ENCODE data around the gene PI16. TPM values are rescaled to one million over a fixed set of nuclear protein-coding genes. Genes with fewer than 3 reads are reported as not detected.

Gene PI16
- total and polyA plus RNA-seq, 2 of the 13 experiments (the other 11 are each of a cell fraction or from before 2014, with no cell fraction given), result not detected

DNA sequence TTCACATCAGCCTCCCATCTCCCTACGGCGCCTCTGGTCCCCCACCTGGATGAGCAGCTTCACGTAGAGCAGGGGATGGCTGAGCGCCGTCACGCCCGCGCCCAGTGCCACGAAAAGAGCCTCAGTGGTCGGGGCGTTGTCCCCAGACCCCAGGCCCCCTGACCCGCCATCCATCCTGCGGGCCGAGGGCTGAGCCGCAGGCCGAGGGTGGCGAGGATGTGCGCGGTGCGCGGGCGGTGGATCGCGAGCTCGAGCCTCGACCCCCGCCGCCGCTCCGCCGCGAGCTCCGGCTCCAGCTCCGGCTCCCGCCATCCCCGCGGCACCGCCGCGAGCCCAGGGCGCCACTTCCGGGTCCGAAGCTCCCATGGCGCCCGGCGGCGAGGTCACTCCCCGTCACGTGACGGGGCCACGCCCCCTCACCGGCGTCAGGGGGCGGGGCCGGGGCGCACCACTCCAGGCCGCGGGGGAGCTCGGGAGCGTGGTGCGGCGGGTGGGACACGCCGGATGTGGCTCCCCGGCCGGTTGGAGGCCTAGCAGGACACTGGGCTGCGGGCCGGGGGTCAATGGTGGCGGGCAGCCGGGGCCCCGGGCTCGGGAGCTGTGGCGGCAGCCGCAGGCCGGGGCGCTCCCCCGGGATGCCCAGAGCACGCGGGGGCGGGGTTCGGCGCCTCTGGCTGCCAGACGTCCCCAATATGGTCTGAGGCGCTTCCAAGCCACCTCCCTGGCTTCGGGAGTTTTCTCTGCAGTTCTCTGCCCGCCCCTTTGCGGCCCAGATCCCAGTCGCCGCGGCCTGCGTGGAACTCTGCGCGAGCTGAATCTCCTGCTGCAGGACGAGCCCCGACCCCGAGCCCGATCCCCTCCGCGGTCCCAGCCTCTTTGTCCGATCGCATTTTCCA lies 31.5 kb downstream of the PI16 start, which contains the start of gene MTCH1 (continued):
- TF ChIP-seq, protein P1, sequence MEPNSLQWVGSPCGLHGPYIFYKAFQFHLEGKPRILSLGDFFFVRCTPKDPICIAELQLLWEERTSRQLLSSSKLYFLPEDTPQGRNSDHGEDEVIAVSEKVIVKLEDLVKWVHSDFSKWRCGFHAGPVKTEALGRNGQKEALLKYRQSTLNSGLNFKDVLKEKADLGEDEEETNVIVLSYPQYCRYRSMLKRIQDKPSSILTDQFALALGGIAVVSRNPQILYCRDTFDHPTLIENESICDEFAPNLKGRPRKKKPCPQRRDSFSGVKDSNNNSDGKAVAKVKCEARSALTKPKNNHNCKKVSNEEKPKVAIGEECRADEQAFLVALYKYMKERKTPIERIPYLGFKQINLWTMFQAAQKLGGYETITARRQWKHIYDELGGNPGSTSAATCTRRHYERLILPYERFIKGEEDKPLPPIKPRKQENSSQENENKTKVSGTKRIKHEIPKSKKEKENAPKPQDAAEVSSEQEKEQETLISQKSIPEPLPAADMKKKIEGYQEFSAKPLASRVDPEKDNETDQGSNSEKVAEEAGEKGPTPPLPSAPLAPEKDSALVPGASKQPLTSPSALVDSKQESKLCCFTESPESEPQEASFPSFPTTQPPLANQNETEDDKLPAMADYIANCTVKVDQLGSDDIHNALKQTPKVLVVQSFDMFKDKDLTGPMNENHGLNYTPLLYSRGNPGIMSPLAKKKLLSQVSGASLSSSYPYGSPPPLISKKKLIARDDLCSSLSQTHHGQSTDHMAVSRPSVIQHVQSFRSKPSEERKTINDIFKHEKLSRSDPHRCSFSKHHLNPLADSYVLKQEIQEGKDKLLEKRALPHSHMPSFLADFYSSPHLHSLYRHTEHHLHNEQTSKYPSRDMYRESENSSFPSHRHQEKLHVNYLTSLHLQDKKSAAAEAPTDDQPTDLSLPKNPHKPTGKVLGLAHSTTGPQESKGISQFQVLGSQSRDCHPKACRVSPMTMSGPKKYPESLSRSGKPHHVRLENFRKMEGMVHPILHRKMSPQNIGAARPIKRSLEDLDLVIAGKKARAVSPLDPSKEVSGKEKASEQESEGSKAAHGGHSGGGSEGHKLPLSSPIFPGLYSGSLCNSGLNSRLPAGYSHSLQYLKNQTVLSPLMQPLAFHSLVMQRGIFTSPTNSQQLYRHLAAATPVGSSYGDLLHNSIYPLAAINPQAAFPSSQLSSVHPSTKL (CRISPR knock-in tag; IDR thresholded peaks at IDR 0.05), result peak; percentile 37; the same call in 1 of the 2 replicates
- no peak for TF ChIP-seq PITX1 (CRISPR knock-in tag; IDR thresholded peaks at IDR 0.05)
- peak; percentile 94 for TF ChIP-seq RBFOX2 (IDR thresholded peaks at IDR 0.05; ENCODE audit: low read depth, low read length)
- peak; percentile 97 for TF ChIP-seq NR2C2 (CRISPR knock-in tag; IDR thresholded peaks at IDR 0.05; ENCODE audit: borderline replicate concordance)
- TF ChIP-seq NR2F6 (IDR thresholded peaks at IDR 0.05), result no peak
- TF ChIP-seq NR2F6 (CRISPR knock-in tag; IDR thresholded peaks at IDR 0.05), result peak; percentile 35; the same call in 1 of the 2 replicates
- peak; percentile 91 for TF ChIP-seq BORCS8-MEF2B (CRISPR knock-in tag; IDR thresholded peaks at IDR 0.05)
- TF ChIP-seq, protein P2, sequence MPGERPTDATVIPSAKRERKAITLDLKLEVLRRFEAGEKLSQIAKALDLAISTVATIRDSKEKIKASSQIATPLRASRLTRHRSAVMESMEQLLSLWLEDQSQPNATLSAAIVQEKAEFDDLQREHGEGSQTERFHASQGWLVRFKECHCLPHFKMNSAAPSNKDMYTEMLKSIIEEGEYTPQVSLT (CRISPR knock-in tag; IDR thresholded peaks at IDR 0.05; ENCODE audit: borderline replicate concordance, low read depth), result no peak; the same call in 1 of the 2 replicates
- no peak for TF ChIP-seq KLF15 (CRISPR knock-in tag; IDR thresholded peaks at IDR 0.05; ENCODE audit: borderline replicate concordance)
- TF ChIP-seq GTF3A (CRISPR knock-in tag; conservative IDR thresholded peaks at IDR 0.05), result peak; percentile 48; the same call in 1 of the 2 replicates
- TF ChIP-seq, protein P3, sequence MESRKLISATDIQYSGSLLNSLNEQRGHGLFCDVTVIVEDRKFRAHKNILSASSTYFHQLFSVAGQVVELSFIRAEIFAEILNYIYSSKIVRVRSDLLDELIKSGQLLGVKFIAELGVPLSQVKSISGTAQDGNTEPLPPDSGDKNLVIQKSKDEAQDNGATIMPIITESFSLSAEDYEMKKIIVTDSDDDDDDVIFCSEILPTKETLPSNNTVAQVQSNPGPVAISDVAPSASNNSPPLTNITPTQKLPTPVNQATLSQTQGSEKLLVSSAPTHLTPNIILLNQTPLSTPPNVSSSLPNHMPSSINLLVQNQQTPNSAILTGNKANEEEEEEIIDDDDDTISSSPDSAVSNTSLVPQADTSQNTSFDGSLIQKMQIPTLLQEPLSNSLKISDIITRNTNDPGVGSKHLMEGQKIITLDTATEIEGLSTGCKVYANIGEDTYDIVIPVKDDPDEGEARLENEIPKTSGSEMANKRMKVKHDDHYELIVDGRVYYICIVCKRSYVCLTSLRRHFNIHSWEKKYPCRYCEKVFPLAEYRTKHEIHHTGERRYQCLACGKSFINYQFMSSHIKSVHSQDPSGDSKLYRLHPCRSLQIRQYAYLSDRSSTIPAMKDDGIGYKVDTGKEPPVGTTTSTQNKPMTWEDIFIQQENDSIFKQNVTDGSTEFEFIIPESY (CRISPR knock-in tag; IDR thresholded peaks at IDR 0.05), result no peak
- TF ChIP-seq FOSL2 (CRISPR knock-in tag; IDR thresholded peaks at IDR 0.05), result no peak
- no peak; the same call in none of the 2 replicates for TF ChIP-seq EED (CRISPR knock-in tag; IDR thresholded peaks at IDR 0.05)
- TF ChIP-seq, protein P4, sequence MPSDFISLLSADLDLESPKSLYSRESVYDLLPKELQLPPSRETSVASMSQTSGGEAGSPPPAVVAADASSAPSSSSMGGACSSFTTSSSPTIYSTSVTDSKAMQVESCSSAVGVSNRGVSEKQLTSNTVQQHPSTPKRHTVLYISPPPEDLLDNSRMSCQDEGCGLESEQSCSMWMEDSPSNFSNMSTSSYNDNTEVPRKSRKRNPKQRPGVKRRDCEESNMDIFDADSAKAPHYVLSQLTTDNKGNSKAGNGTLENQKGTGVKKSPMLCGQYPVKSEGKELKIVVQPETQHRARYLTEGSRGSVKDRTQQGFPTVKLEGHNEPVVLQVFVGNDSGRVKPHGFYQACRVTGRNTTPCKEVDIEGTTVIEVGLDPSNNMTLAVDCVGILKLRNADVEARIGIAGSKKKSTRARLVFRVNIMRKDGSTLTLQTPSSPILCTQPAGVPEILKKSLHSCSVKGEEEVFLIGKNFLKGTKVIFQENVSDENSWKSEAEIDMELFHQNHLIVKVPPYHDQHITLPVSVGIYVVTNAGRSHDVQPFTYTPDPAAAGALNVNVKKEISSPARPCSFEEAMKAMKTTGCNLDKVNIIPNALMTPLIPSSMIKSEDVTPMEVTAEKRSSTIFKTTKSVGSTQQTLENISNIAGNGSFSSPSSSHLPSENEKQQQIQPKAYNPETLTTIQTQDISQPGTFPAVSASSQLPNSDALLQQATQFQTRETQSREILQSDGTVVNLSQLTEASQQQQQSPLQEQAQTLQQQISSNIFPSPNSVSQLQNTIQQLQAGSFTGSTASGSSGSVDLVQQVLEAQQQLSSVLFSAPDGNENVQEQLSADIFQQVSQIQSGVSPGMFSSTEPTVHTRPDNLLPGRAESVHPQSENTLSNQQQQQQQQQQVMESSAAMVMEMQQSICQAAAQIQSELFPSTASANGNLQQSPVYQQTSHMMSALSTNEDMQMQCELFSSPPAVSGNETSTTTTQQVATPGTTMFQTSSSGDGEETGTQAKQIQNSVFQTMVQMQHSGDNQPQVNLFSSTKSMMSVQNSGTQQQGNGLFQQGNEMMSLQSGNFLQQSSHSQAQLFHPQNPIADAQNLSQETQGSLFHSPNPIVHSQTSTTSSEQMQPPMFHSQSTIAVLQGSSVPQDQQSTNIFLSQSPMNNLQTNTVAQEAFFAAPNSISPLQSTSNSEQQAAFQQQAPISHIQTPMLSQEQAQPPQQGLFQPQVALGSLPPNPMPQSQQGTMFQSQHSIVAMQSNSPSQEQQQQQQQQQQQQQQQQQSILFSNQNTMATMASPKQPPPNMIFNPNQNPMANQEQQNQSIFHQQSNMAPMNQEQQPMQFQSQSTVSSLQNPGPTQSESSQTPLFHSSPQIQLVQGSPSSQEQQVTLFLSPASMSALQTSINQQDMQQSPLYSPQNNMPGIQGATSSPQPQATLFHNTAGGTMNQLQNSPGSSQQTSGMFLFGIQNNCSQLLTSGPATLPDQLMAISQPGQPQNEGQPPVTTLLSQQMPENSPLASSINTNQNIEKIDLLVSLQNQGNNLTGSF (CRISPR knock-in tag; IDR thresholded peaks at IDR 0.05), result 0 out of 2 replicates have a peak, but pooled peaks have one; percentile 52
- peak; percentile 87 for TF ChIP-seq ZMYM4 (CRISPR knock-in tag; IDR thresholded peaks at IDR 0.05)
- 0 out of 2 replicates have a peak, but pooled peaks have one; percentile 1 for TF ChIP-seq ZNF557 (CRISPR knock-in tag; IDR thresholded peaks at IDR 0.05)
- no peak for TF ChIP-seq ZFYVE20 (CRISPR knock-in tag; IDR thresholded peaks at IDR 0.05; ENCODE audit: borderline replicate concordance, low read depth)

Measured in HepG2 (cell line).